GM13976 (cell line): ENCODE measurements around the gene PRSS3.
"Not testable (repeated sequence)": the region's sequence is repeated elsewhere in the genome, so short reads cannot be mapped to it uniquely, and the experiment has no call there.

Source experiments
- DNase-seq: peaks from one replicate; pipeline ENCODE4 v3.0.0; 2012; ENCODE audit warnings: low spot score
- CTCF ChIP-seq: IDR thresholded peaks from 2 replicates; pipeline ENCODE4 v1.5.1; 2012; ENCODE audit warnings: borderline replicate concordance, mild to moderate bottlenecking; ENCODE audit not compliant: insufficient read depth; ENCODE audit errors: extremely low read depth, missing control alignments, control extremely low read depth
- in situ Hi-C: fragments of 300-500 bp; cut with MboI; formaldehyde crosslinking; loops from one replicate; pipeline ENCODE4 v1.12.0; 2022; ENCODE audit warnings: low sequenced_read_pairs, mixed read lengths, inconsistent platforms; ENCODE audit not compliant: unreplicated experiment

PRSS3 gene

GRCh38 chr9:33780276-33780675 is 15.1 kb upstream of the PRSS3 start:
- TF ChIP-seq CTCF, result no peak
- in situ Hi-C loops, result no loop called here
- no peak for DNase-seq

- in situ Hi-C loops, result no loop called here
- TF ChIP-seq CTCF, result no peak
- DNase-seq, result no peak
Observed at GRCh38 chr9:33781736-33782135, 13.6 kb upstream of the PRSS3 start.

GRCh38 chr9:33782395-33783152 is 12.8 kb upstream of the PRSS3 start:
- no peak for DNase-seq
- in situ Hi-C loops, result no loop called here
- TF ChIP-seq CTCF, result no peak

GRCh38 chr9:33785914-33786313 is 9.4 kb upstream of the PRSS3 start:
- in situ Hi-C loops, result no loop called here
- no peak for TF ChIP-seq CTCF
- no peak for DNase-seq

GRCh38 chr9:33786681-33787080 is 8.7 kb upstream of the PRSS3 start:
- no peak for TF ChIP-seq CTCF
- in situ Hi-C loops, result no loop called here
- no peak for DNase-seq

GRCh38 chr9:33787839-33788238 is 7.5 kb upstream of the PRSS3 start:
- no peak for DNase-seq
- in situ Hi-C loops, result no loop called here
- no peak for TF ChIP-seq CTCF

GRCh38 chr9:33789429-33789828 is 5.9 kb upstream of the PRSS3 start:
- in situ Hi-C loops, DNase-seq: not testable (repeated sequence)
